IPS DF 4.7 (cell line): ENCODE measurements around the gene FAM219A.
"Not testable (repeated sequence)": the region's sequence is repeated elsewhere in the genome, so short reads cannot be mapped to it uniquely, and the experiment has no call there.

Experiments
- DNase-seq: peaks from one replicate; pipeline ENCODE4 v3.0.0-alpha.2; 2013; ENCODE audit warnings: low spot score; ENCODE audit errors: extremely low read depth

The FAM219A gene

GRCh38 chr9:34443976-34444375 is 14.4 kb downstream of the FAM219A start:
- DNase-seq = no peak

GRCh38 chr9:34443533-34443932 is 14.8 kb downstream of the FAM219A start:
- DNase-seq = no peak

GRCh38 chr9:34442770-34443169 is 15.6 kb downstream of the FAM219A start:
- DNase-seq = no peak

GRCh38 chr9:34440017-34440416 is 18.4 kb downstream of the FAM219A start:
- DNase-seq = no peak

- DNase-seq = not testable (repeated sequence)
Observed at GRCh38 chr9:34438465-34438864, 19.9 kb downstream of the FAM219A start.

- DNase-seq = not testable (repeated sequence)
Observed at GRCh38 chr9:34437926-34438307, 20.5 kb downstream of the FAM219A start.

- DNase-seq = peak; percentile 80
Observed at GRCh38 chr9:34437006-34437925, 21.1 kb downstream of the FAM219A start.

- DNase-seq = no peak
Observed at GRCh38 chr9:34431667-34432066, 26.7 kb downstream of the FAM219A start.

GRCh38 chr9:34430843-34431437 is 27.4 kb downstream of the FAM219A start:
- DNase-seq = peak; percentile 25

- no peak for DNase-seq
Observed at GRCh38 chr9:34428325-34428958, 29.9 kb downstream of the FAM219A start.

GRCh38 chr9:34426347-34427074 is 31.9 kb downstream of the FAM219A start:
- no peak for DNase-seq

GRCh38 chr9:34419716-34420504 is 38.5 kb downstream of the FAM219A start:
- no peak for DNase-seq

GRCh38 chr9:34417734-34418133 is 40.6 kb downstream of the FAM219A start:
- DNase-seq = no peak

- no peak for DNase-seq
Observed at GRCh38 chr9:34413231-34413852, 45.0 kb downstream of the FAM219A start.

- DNase-seq = no peak
Observed at GRCh38 chr9:34412336-34412735, 46.0 kb downstream of the FAM219A start.

GRCh38 chr9:34409154-34409553 is 49.2 kb downstream of the FAM219A start:
- no peak for DNase-seq

GRCh38 chr9:34408173-34408572 is 50.2 kb downstream of the FAM219A start:
- no peak for DNase-seq

GRCh38 chr9:34406219-34406618 is 52.2 kb downstream of the FAM219A start:
- DNase-seq = no peak

- DNase-seq = no peak
Observed at GRCh38 chr9:34405719-34406118, 52.7 kb downstream of the FAM219A start.
